B cell (primary cell): ENCODE data around the gene APOC1. TPM values are rescaled to one million over a fixed set of nuclear protein-coding genes. Genes with fewer than 3 reads are reported as not detected.

ENCODE experiments used
- ATAC-seq: fragments of 200-7000 bp; cut with Tn5 transposase; one replicate; pipeline ENCODE4 v1.10.0; 2021; ENCODE audit warnings: low read depth, mild to moderate bottlenecking, moderate number of reproducible peaks, moderate library complexity
- CTCF ChIA-PET: fragments of 350-600 bp; sonication (Branson Sonifier 250); formaldehyde crosslinking; loops from one replicate; lab custom pipeline; 2021; ENCODE audit warnings: antibody characterized with exemption, inconsistent platforms; lab: Charles Lee
- POLR2A ChIA-PET: fragments of 350-600 bp; sonication (Branson Sonifier 250); formaldehyde crosslinking; loops from one replicate; lab custom pipeline; 2021; ENCODE audit warnings: antibody characterized with exemption; lab: Charles Lee
- DNase-seq: peaks from one replicate; pipeline ENCODE4 v3.0.0; 2013
- H2AFZ ChIP-seq: 2 replicates; pipeline ENCODE4 v1.6.1; 2012; ENCODE audit warnings: mild to moderate bottlenecking, low read depth, low read length; ENCODE audit not compliant: insufficient read depth, poor library complexity, severe bottlenecking
- H3K27ac ChIP-seq, 2 donors: 1 replicate in 1 of 2; 2 replicates in 1 of 2; pipeline ENCODE4 v1.5.1; 2012 to 2013; ENCODE audit warnings: low read length in 2 of 2, mild to moderate bottlenecking in 2 of 2, moderate library complexity in 1 of 2
- H3K27me3 ChIP-seq, 4 experiments: fragments of 200-600 bp in 1 of 4; sonication (generic) in 1 of 4; replicated peaks in 1 of 4; 1 replicate in 2 of 4; 2 replicates in 2 of 4; pipeline versions ENCODE4 v1.6.1 to v1.7.0; 2013 to 2016; ENCODE audit warnings: low read length in 3 of 4, mild to moderate bottlenecking in 2 of 4, mixed read lengths in 1 of 4, moderate library complexity in 1 of 4; ENCODE audit not compliant: insufficient read depth in 4 of 4, control insufficient read depth in 3 of 4; ENCODE audit errors: control extremely low read depth in 1 of 4
- H3K36me3 ChIP-seq, 2 experiments: replicated peaks in 1 of 2; 1 replicate in 1 of 2; 2 replicates in 1 of 2; pipeline versions ENCODE4 v1.6.1 to v1.7.1; 2013; ENCODE audit warnings: low read length in 1 of 2; ENCODE audit not compliant: insufficient read depth in 2 of 2, control insufficient read depth in 1 of 2; ENCODE audit errors: control extremely low read depth in 1 of 2, extremely low read depth in 1 of 2
- H3K4me1 ChIP-seq, 2 donors: fragments of 200-600 bp in 1 of 2; sonication (generic) in 1 of 2; 1 replicate in 1 of 2; 2 replicates in 1 of 2; pipeline versions ENCODE4 v1.5.1 to v1.6.1; 2013 to 2017; ENCODE audit warnings: low read length in 2 of 2; ENCODE audit not compliant: control insufficient read depth in 2 of 2, insufficient read depth in 2 of 2
- H3K4me2 ChIP-seq: replicated peaks from 2 replicates; pipeline ENCODE3; 2012; ENCODE audit warnings: mild to moderate bottlenecking, low read depth, low read length; ENCODE audit not compliant: poor library complexity, severe bottlenecking
- H3K4me3 ChIP-seq, 5 experiments: fragments of 200-600 bp in 1 of 5; sonication (generic) in 1 of 5; 1 replicate in 3 of 5; 2 replicates in 2 of 5; pipeline versions ENCODE4 v1.5.1 to v1.7.0; 2011 to 2016; ENCODE audit warnings: low read length in 4 of 5, mild to moderate bottlenecking in 4 of 5, low read depth in 2 of 5, control low read depth in 1 of 5, moderate library complexity in 1 of 5; ENCODE audit not compliant: insufficient read depth in 1 of 5; ENCODE audit errors: control extremely low read depth in 1 of 5, extremely low read depth in 1 of 5
- H3K79me2 ChIP-seq: fragments of 200-600 bp; sonication (generic); one replicate; pipeline ENCODE4 v1.6.0; 2016; ENCODE audit warnings: low read length; ENCODE audit not compliant: control insufficient read depth, insufficient read depth
- H3K9ac ChIP-seq: fragments of 200-600 bp; sonication (generic); 2 replicates; pipeline ENCODE4 v1.6.1; 2017; ENCODE audit warnings: mild to moderate bottlenecking, low read length, moderate library complexity
- H3K9me3 ChIP-seq, 3 donors: one replicate each; pipeline versions ENCODE4 v1.6.1 to v1.7.1; 2013; ENCODE audit warnings: low read length in 2 of 3; ENCODE audit not compliant: control insufficient read depth in 2 of 3, insufficient read depth in 1 of 3; ENCODE audit errors: control extremely low read depth in 1 of 3
- H4K20me1 ChIP-seq: 2 replicates; pipeline ENCODE4 v1.6.0; 2012; ENCODE audit warnings: mild to moderate bottlenecking, low read length; ENCODE audit not compliant: insufficient read depth, control insufficient read depth, poor library complexity, severe bottlenecking
- H3K27ac Mint-ChIP-seq: one replicate; pipeline ENCODE4 v1.8.0; 2021; ENCODE audit warnings: mixed read lengths
- H3K27me3 Mint-ChIP-seq: one replicate; pipeline ENCODE4 v1.8.0; 2021; ENCODE audit warnings: mixed read lengths
- H3K4me1 Mint-ChIP-seq: one replicate; pipeline ENCODE4 v1.8.0; 2021; ENCODE audit warnings: mixed read lengths
- H3K4me3 Mint-ChIP-seq: one replicate; pipeline ENCODE4 v1.8.0; 2021; ENCODE audit warnings: mixed read lengths
- H3K9me3 Mint-ChIP-seq: one replicate; pipeline ENCODE4 v1.8.0; 2022; ENCODE audit warnings: mixed read lengths; ENCODE audit not compliant: insufficient read depth
- EZH2 ChIP-seq: IDR thresholded peaks from 2 replicates; pipeline ENCODE4 v1.6.1; 2012; ENCODE audit warnings: borderline replicate concordance, low read depth, mild to moderate bottlenecking, moderate library complexity, low read length; ENCODE audit not compliant: insufficient read depth, poor library complexity, severe bottlenecking
- WGBS: methylation state at CpG from one replicate; pipeline ENCODE4 v1.1.5; 2013; ENCODE audit warnings: missing lambda C conversion rate; ENCODE audit not compliant: insufficient coverage; 5-methylcytosine and 5-hydroxymethylcytosine counted together
- intact Hi-C: fragments of 100-400 bp; cut with micrococcal nuclease; formaldehyde crosslinking; loops from one replicate; pipeline ENCODE4 v1.10.0; 2022
- polyA plus RNA-seq: library from polyadenylated mRNA; depleted of rRNA; stranded (reverse); fragments of >200 nt; gene quantifications from 2 replicates; pipeline ENCODE4 v1.2.3, GENCODE V29; 2012
- total RNA-seq, 2 donors: library from RNA; stranded (reverse); fragments of 120-200 nt in 1 of 2; gene quantifications; 1 replicate in 1 of 2; 2 replicates in 1 of 2; pipeline versions ENCODE4 v1.2.3 to v1.2.4, GENCODE V29; 2013 to 2022
- TF ChIP-seq, protein P1 (sequence below): fragments of 200-600 bp; IDR thresholded peaks from one replicate; pipeline ENCODE4 v1.8.0; 2022; ENCODE audit warnings: antibody characterized with exemption, mild to moderate bottlenecking

APOC1 gene
- total and polyA plus RNA-seq, 2 donors (not counting 1 experiment from before 2014, with no cell fraction given), result not detected

DNA sequence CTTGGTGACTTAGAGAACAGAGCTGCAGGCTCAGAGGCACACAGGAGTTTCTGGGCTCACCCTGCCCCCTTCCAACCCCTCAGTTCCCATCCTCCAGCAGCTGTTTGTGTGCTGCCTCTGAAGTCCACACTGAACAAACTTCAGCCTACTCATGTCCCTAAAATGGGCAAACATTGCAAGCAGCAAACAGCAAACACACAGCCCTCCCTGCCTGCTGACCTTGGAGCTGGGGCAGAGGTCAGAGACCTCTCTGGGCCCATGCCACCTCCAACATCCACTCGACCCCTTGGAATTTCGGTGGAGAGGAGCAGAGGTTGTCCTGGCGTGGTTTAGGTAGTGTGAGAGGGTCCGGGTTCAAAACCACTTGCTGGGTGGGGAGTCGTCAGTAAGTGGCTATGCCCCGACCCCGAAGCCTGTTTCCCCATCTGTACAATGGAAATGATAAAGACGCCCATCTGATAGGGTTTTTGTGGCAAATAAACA is 9.9 kb downstream of the APOC1 start:
- H3K9me3 ChIP-seq, result peaks cover 0 to 6% (median 0%) of the 10 kb centered on the region in 3 donors
- H3K36me3 ChIP-seq, result no peaks in the 10 kb centered on the region
- no peak overlapping the region for H3K4me2 ChIP-seq
- peaks cover 0 to 10% (median 5%) of the 10 kb centered on the region in 4 experiments for H3K27me3 ChIP-seq
- H3K9ac ChIP-seq, result no peak overlapping the region
- Mint-ChIP-seq H3K27ac (no peak overlapping the region), H3K9me3 (no peaks in the 10 kb centered on the region), H3K4me1 (peaks cover 6% of the 10 kb centered on the region), H3K4me3 (no peak overlapping the region), H3K27me3 (peaks cover 18% of the 10 kb centered on the region)
- 98% methylated on average over 5 of the region's 8 CpGs for WGBS
- no peak overlapping the region for H2AFZ ChIP-seq
- no peak for ATAC-seq
- intact Hi-C loops, result no loop called here
- no peak for DNase-seq
- TF ChIP-seq, protein P1, sequence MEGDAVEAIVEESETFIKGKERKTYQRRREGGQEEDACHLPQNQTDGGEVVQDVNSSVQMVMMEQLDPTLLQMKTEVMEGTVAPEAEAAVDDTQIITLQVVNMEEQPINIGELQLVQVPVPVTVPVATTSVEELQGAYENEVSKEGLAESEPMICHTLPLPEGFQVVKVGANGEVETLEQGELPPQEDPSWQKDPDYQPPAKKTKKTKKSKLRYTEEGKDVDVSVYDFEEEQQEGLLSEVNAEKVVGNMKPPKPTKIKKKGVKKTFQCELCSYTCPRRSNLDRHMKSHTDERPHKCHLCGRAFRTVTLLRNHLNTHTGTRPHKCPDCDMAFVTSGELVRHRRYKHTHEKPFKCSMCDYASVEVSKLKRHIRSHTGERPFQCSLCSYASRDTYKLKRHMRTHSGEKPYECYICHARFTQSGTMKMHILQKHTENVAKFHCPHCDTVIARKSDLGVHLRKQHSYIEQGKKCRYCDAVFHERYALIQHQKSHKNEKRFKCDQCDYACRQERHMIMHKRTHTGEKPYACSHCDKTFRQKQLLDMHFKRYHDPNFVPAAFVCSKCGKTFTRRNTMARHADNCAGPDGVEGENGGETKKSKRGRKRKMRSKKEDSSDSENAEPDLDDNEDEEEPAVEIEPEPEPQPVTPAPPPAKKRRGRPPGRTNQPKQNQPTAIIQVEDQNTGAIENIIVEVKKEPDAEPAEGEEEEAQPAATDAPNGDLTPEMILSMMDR, result no peak
- no peak for TF ChIP-seq EZH2
- CTCF ChIA-PET, result interaction anchor here (0.6 kb wide), 1 partner anchor 1780 kb away, joined by 4 read pairs; no protein-coding TSS in a partner anchor
- POLR2A ChIA-PET, result no interaction called here
- no peaks in the 10 kb centered on the region for H4K20me1 ChIP-seq
- H3K4me1 ChIP-seq, result peaks cover 4 to 8% of the 10 kb centered on the region in 2 donors
- H3K27ac ChIP-seq, result no peak overlapping the region
- H3K79me2 ChIP-seq, result no peaks in the 10 kb centered on the region
- no peak overlapping the region for H3K4me3 ChIP-seq

DNA sequence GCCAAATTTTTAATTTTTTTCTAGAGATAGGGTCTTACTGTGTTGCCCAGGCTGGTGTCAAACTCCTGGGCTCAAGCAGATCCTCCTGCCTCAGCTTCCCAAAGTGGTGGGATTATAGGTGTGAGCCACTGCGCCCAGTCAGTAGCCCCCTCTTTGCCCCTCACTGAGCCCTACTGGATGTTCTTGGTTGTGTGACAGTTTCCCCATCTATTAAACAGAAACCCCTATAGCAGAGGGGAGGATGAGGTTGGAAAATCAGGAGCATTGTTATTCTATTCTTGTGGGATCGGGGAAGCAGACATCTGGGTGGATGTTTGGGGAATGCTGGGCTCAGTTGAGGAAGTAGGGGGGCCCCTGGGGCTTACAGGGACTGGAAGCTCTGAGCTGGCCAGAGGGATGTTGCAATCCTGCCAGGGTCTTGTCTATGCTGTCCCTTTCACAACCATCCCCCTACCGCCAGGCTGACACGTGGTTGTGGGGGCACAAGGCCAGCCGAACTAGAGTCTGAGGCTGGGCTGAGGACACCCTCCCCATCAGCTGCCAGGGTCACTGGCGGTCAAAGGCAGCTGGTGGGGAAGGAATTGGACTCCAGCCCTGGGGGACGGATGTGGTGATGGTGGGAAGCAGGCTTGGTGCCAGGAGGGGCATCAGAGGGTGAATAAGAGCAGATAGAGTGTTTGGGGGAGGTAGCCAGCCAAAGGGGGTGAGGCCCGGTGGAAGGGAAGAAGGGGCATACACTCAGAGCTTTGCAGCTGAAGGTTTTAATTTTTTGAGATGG is 10.9 kb downstream of the APOC1 start:
- POLR2A ChIA-PET, result no interaction called here
- H3K36me3 ChIP-seq, result no peaks in the 10 kb centered on the region
- peaks cover 4 to 8% of the 10 kb centered on the region in 2 donors for H3K4me1 ChIP-seq
- ATAC-seq, result no peak
- no peak overlapping the region for H3K9ac ChIP-seq
- DNase-seq, result no peak
- no peaks in the 10 kb centered on the region for H3K79me2 ChIP-seq
- H3K27me3 Mint-ChIP-seq, result peaks cover 18% of the 10 kb centered on the region
- intact Hi-C loops, result no loop called here
- no peak overlapping the region for H2AFZ ChIP-seq
- TF ChIP-seq, protein P1, result no peak
- no peak for TF ChIP-seq EZH2
- no peak overlapping the region for H3K4me3 ChIP-seq
- H3K4me2 ChIP-seq, result no peak overlapping the region
- H3K27ac Mint-ChIP-seq, result no peak overlapping the region
- H3K4me1 Mint-ChIP-seq, result peaks cover 6% of the 10 kb centered on the region
- H3K27me3 ChIP-seq, result peaks cover 0 to 10% (median 5%) of the 10 kb centered on the region in 4 experiments
- no peak overlapping the region for H3K4me3 Mint-ChIP-seq
- no peak overlapping the region for H3K27ac ChIP-seq
- H4K20me1 ChIP-seq, result no peaks in the 10 kb centered on the region
- peaks cover 0 to 6% (median 0%) of the 10 kb centered on the region in 3 donors for H3K9me3 ChIP-seq
- no peaks in the 10 kb centered on the region for H3K9me3 Mint-ChIP-seq
- 33% methylated on average over 6 of the region's 8 CpGs for WGBS
- CTCF ChIA-PET, result interaction anchor here (0.6 to 1.0 kb wide), 2 partner anchors 21 to 1779 kb away, joined by 4 read pairs; no protein-coding TSS in a partner anchor
